ENCODE results near the gene SRSF7. TPM values are rescaled to one million over a fixed set of nuclear protein-coding genes. Genes with fewer than 3 reads are reported as not detected.

SRSF7 gene
- 51.1 and 55.0 TPM in 2 replicates for total RNA-seq

DNA sequence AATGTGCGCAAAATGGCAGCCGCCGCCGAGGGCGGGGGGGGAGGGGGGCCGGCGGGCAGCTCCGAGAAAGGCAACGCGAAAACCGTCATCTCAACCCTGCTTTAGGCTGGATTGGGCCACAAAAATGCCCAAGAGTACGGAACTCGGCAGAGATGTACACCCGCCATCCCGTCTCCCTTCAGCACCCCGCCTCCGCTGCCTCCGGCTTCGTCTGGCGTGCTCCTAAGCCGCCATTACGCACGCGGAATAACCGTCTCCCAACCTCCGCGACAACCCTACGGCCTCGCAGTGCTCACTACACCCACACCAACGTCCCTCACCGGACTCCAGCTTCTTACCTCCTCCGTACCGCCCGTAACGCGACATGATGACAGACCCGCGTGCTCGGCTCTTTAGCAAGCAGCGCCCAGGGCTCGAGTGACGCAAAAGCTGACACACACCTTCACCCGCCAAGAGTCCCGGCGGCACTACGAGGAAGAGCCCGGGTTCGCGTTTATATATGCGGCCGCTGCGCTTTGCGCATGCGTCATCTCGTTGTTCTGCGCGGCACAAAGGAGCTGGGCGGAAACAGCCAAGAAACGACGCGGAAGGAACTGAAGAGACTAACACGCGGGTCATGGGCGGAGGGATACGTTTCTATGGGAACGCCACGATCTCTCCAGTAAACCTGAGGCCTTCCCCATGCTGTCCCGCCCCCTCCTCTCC is at the start of gene SRSF7:
SRSF7 (minus strand) TSS at position 471 of the 705 bp plus-strand sequence; CDS start at position 366, 105 bp downstream.

Other genes with a start within 250 kb of the SRSF7 start
- gene HNRNPLL, start 148.4 kb downstream of the SRSF7 start, total RNA-seq: 15.9 and 18.4 TPM in 2 replicates
- gene GALM, start 85.2 kb downstream of the SRSF7 start, total RNA-seq: 21.0 and 22.2 TPM in 2 replicates
- gene GEMIN6, start 26.8 kb upstream of the SRSF7 start, total RNA-seq: 5.9 and 8.2 TPM in 2 replicates
- gene DHX57, start 124.6 kb upstream of the SRSF7 start, total RNA-seq: 11.5 and 11.7 TPM in 2 replicates
- 13.8 and 15.4 TPM in 2 replicates for gene MORN2, start 124.6 kb upstream of the SRSF7 start, total RNA-seq
- 0.12 and 0.59 TPM in 2 replicates for gene ARHGEF33, start 138.5 kb upstream of the SRSF7 start, total RNA-seq